HFF-Myc (cell line): ENCODE results near the gene GAD1.

ENCODE experiments used
- DNase-seq: peaks from one replicate; pipeline ENCODE4 v3.0.0-alpha.2; 2011; ENCODE audit warnings: low read depth; ENCODE audit errors: extremely low read depth
- H3K4me3 ChIP-seq: replicated peaks from 2 replicates; pipeline ENCODE4 v1.5.1; 2011; ENCODE audit warnings: low read depth, mild to moderate bottlenecking, control low read depth, low read length
- CTCF ChIP-seq: IDR thresholded peaks from 2 replicates; pipeline ENCODE4 v1.5.1; 2012; ENCODE audit warnings: mild to moderate bottlenecking, low read depth, low read length, control low read depth; ENCODE audit errors: missing control alignments

GAD1 gene

DNA sequence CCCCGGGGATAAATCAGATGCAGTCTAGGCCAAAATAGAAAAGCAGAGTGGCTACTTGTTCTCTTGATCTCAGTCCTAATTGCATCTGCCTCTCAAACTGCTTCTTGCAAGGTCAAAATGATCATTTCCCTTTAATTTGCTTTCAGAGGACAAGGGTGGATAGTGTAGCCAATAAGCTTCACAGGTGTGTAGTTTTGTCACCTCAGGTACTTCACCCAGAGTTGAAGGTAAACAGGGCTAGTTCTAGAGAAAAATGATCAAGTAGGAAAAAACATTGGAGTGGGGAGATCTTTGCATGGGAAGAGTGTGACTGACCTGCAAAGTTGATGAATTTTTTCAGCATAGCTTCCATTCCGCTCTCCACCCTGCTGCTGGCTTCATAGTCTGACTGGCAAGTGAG lies 37.8 kb upstream of the GAD1 start:
- TF ChIP-seq CTCF, result no peak
- no peak for DNase-seq

GRCh38 chr2:170779304-170779703 lies 37.4 kb upstream of the GAD1 start:
- DNase-seq, result no peak
- TF ChIP-seq CTCF, result no peak
- H3K4me3 ChIP-seq, result no peak overlapping the region

More for the DNA sequence above, 37.8 kb upstream of the GAD1 start:
- H3K4me3 ChIP-seq, result no peak overlapping the region

GRCh38 chr2:170782673-170783072 lies 34.0 kb upstream of the GAD1 start:
- no peak for TF ChIP-seq CTCF
- DNase-seq, result no peak
- H3K4me3 ChIP-seq, result no peak overlapping the region

- TF ChIP-seq CTCF, result no peak
- no peak overlapping the region for H3K4me3 ChIP-seq
- DNase-seq, result no peak
Measured at GRCh38 chr2:170783549-170783948, 33.1 kb upstream of the GAD1 start.

DNA sequence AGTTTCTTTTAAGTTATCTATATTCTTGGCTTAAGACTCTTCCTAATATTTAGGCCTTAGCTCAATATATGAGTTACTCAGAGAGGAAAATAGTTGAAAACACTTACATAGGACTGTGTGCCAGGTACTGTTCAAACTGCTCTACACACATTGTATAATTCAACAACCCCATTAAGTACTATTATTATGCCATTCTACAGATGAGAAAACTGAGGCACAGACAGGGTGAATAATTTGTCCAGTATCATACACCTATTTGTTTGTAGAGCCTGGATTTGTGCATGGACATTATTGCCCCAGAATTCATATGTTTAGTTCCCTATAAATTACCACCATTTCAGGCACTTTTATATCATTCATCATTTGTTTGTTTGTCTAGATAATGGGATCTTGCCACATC lies 17.7 kb upstream of the GAD1 start:
- no peak for DNase-seq

DNA sequence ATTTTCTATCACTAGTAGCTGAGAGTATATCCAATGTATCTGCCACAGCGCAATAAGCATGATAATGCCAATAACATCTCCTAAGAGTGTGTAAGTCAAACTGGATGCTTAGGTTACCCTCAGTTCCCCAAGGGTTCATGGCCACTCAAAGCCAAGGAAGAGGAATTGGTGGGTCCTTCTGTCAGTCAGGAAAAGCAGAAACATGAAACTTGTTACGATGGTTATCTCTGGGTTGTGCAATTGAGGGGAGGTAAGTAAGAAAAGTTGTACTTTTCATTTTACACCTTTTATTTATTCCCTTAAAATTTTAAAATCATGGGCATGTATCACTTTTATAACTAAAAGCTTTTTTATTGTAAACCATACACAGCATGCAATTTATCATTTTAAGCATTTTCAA lies 10.1 kb upstream of the GAD1 start:
- DNase-seq, result no peak
- no peak for TF ChIP-seq CTCF
- no peak overlapping the region for H3K4me3 ChIP-seq

More for the DNA sequence above, 17.7 kb upstream of the GAD1 start:
- H3K4me3 ChIP-seq, result no peak overlapping the region
- no peak for TF ChIP-seq CTCF
